Chondrocyte (in vitro differentiated cells): ENCODE results near the gene PROKR1. TPM values are rescaled to one million over a fixed set of nuclear protein-coding genes. Genes with fewer than 3 reads are reported as not detected.
"Not testable (repeated sequence)": the region's sequence is repeated elsewhere in the genome, so short reads cannot be mapped to it uniquely, and the experiment has no call there.

Experiments
- DNase-seq: peaks from one replicate; pipeline ENCODE4 v3.0.0; 2021; ENCODE audit warnings: mixed read lengths, low spot score
- H3K27ac Mint-ChIP-seq: one replicate; pipeline ENCODE4 v1.8.0; 2021; ENCODE audit warnings: mild to moderate bottlenecking, moderate library complexity, mixed read lengths; ENCODE audit not compliant: unreplicated experiment
- H3K27me3 Mint-ChIP-seq: 2 replicates; pipeline ENCODE4 v1.8.0; 2021; ENCODE audit warnings: low read depth, mixed read lengths
- H3K36me3 Mint-ChIP-seq: 2 replicates; pipeline ENCODE4 v1.8.0; 2021; ENCODE audit warnings: low read depth, mixed read lengths
- H3K4me1 Mint-ChIP-seq: 2 replicates; pipeline ENCODE4 v1.8.0; 2021; ENCODE audit warnings: low read depth, mild to moderate bottlenecking, mixed read lengths
- H3K4me3 Mint-ChIP-seq: one replicate; pipeline ENCODE4 v1.8.0; 2021; ENCODE audit warnings: mild to moderate bottlenecking, moderate library complexity, mixed read lengths; ENCODE audit not compliant: unreplicated experiment
- H3K9me3 Mint-ChIP-seq: 2 replicates; pipeline ENCODE4 v1.8.0; 2021; ENCODE audit warnings: low read depth, mixed read lengths
- total RNA-seq: library from RNA; stranded (reverse); gene quantifications from 3 replicates; pipeline ENCODE4 v1.2.1, GENCODE V29; 2021
- TF ChIP-seq, protein P1 (sequence below): fragments of 200-600 bp; sonication (generic); IDR thresholded peaks from 2 replicates; pipeline ENCODE4 v1.5.0; 2021; ENCODE audit warnings: antibody characterized with exemption, mild to moderate bottlenecking, moderate library complexity

The PROKR1 gene
- total RNA-seq, 1 donor from 2014 or later: not detected

DNA sequence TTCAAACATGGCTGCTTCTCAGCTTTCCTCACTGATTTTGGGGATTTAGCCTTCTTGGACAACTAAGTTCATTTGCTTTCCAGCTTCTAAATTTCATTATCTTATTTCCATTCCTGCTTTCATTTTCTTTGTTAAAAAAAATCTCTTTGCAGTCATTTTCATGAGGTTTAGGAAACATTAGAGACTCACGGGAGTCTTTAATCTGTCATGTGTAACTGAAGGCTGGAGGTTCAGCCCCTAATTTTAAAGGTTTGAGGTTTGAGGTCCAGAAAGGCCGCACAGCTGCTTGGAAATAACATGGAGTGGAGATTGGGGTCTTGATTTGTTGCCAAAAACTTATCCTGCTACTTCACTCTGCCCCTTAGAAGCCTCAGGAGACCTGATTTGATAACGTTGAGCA, 30.3 kb downstream of the PROKR1 start:
- TF ChIP-seq, protein P1, sequence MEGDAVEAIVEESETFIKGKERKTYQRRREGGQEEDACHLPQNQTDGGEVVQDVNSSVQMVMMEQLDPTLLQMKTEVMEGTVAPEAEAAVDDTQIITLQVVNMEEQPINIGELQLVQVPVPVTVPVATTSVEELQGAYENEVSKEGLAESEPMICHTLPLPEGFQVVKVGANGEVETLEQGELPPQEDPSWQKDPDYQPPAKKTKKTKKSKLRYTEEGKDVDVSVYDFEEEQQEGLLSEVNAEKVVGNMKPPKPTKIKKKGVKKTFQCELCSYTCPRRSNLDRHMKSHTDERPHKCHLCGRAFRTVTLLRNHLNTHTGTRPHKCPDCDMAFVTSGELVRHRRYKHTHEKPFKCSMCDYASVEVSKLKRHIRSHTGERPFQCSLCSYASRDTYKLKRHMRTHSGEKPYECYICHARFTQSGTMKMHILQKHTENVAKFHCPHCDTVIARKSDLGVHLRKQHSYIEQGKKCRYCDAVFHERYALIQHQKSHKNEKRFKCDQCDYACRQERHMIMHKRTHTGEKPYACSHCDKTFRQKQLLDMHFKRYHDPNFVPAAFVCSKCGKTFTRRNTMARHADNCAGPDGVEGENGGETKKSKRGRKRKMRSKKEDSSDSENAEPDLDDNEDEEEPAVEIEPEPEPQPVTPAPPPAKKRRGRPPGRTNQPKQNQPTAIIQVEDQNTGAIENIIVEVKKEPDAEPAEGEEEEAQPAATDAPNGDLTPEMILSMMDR: no peak
- H3K9me3 Mint-ChIP-seq: peaks cover 12% of the 10 kb centered on the region
- H3K4me3 Mint-ChIP-seq: no peak overlapping the region
- no peaks in the 10 kb centered on the region for H3K4me1 Mint-ChIP-seq
- no peak overlapping the region for H3K27ac Mint-ChIP-seq
- H3K36me3 Mint-ChIP-seq: peaks cover 3% of the 10 kb centered on the region
- DNase-seq: no peak
- peaks cover 8% of the 10 kb centered on the region for H3K27me3 Mint-ChIP-seq

DNA sequence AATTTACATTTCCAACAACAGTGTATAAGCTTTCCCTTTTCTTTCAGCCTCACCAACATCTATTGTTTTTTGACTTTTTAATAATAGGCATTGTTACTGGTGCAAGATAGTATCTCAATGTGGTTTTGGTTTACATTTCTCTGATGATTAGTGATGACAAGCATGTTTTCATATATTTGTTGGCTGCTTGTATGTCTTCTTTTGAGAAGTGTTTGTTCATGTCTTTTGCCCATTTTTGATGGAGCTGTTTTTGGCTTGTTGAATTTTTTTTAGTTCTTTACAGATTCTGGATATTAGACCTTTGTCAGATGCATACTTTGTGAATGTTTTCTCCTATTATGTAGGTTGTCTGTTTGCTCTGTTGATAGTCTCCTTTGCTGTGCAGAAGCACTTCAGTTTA, 32.1 kb downstream of the PROKR1 start:
- Mint-ChIP-seq H3K36me3 (peaks cover 3% of the 10 kb centered on the region), H3K9me3 (peaks cover 13% of the 10 kb centered on the region), H3K4me3 (no peak overlapping the region), H3K4me1 (peaks cover 8% of the 10 kb centered on the region), H3K27me3 (peaks cover 5% of the 10 kb centered on the region), H3K27ac (no peak overlapping the region)
- DNase-seq: no peak
- TF ChIP-seq, protein P1: no peak

DNA sequence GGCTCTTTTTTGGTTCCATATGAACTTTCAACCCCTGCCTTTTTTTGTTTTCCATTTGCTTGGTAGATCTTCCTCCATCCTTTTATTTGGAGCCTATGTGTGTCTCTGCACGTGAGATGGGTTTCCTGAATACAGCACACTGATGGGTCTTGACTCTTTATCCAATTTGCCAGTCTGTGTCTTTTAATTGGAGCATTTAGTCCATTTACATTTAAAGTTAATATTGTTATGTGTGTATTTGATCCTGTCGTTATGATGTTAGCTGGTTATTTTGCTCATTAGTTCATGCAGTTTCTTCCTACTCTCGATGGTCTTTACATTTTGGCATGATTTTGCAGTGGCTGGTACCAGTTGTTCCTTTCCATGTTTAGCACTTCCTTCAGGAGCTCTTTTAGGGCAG, 34.5 kb downstream of the PROKR1 start:
- not testable (repeated sequence) for H3K4me1 Mint-ChIP-seq, H3K27ac Mint-ChIP-seq, DNase-seq, H3K4me3 Mint-ChIP-seq, H3K36me3 Mint-ChIP-seq, H3K27me3 Mint-ChIP-seq
- peaks cover 19% of the 10 kb centered on the region for H3K9me3 Mint-ChIP-seq

GRCh38 chr2:68679166-68679916, 36.0 kb downstream of the PROKR1 start:
- not testable (repeated sequence) for H3K36me3 Mint-ChIP-seq, H3K27me3 Mint-ChIP-seq, DNase-seq, H3K4me1 Mint-ChIP-seq
- peak overlapping the region; percentile 41 for H3K27ac Mint-ChIP-seq
- H3K4me3 Mint-ChIP-seq: peak overlapping the region; percentile 67
- peaks cover 19% of the 10 kb centered on the region for H3K9me3 Mint-ChIP-seq

GRCh38 chr2:68679917-68680267, 36.5 kb downstream of the PROKR1 start:
- not testable (repeated sequence) for H3K4me1 Mint-ChIP-seq, H3K36me3 Mint-ChIP-seq, H3K27me3 Mint-ChIP-seq, DNase-seq
- Mint-ChIP-seq H3K4me3 (peak overlapping the region; percentile 67), H3K9me3 (peaks cover 14% of the 10 kb centered on the region), H3K27ac (peak overlapping the region; percentile 41)

- H3K9me3 Mint-ChIP-seq: peaks cover 7% of the 10 kb centered on the region
- H3K4me1 Mint-ChIP-seq: peaks cover 5% of the 10 kb centered on the region
- TF ChIP-seq, protein P1: no peak
- no peak overlapping the region for H3K27ac Mint-ChIP-seq
- H3K36me3 Mint-ChIP-seq: no peaks in the 10 kb centered on the region
- no peak overlapping the region for H3K4me3 Mint-ChIP-seq
- no peaks in the 10 kb centered on the region for H3K27me3 Mint-ChIP-seq
- DNase-seq: no peak
Measured at GRCh38 chr2:68684197-68684596, 40.8 kb downstream of the PROKR1 start.

GRCh38 chr2:68686178-68686577, 42.8 kb downstream of the PROKR1 start:
- no peak for DNase-seq
- no peak overlapping the region for H3K27ac Mint-ChIP-seq
- TF ChIP-seq, protein P1: no peak
- no peaks in the 10 kb centered on the region for H3K4me1 Mint-ChIP-seq
- no peaks in the 10 kb centered on the region for H3K27me3 Mint-ChIP-seq
- no peaks in the 10 kb centered on the region for H3K36me3 Mint-ChIP-seq
- H3K9me3 Mint-ChIP-seq: no peaks in the 10 kb centered on the region
- H3K4me3 Mint-ChIP-seq: no peak overlapping the region
